ENCODE measurements around the gene SPATS2L.

Gene SPATS2L

GRCh38 chr2:200319548-200320337, 13.2 kb downstream of the SPATS2L start:
- no peak for TF ChIP-seq POLR2A (IDR thresholded peaks at IDR 0.05; ENCODE audit: extremely low read depth, insufficient read length)
- TF ChIP-seq, protein P1, sequence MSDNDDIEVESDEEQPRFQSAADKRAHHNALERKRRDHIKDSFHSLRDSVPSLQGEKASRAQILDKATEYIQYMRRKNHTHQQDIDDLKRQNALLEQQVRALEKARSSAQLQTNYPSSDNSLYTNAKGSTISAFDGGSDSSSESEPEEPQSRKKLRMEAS (IDR thresholded peaks at IDR 0.05; ENCODE audit: low read depth, low read length) = no peak
- TF ChIP-seq, protein P2, sequence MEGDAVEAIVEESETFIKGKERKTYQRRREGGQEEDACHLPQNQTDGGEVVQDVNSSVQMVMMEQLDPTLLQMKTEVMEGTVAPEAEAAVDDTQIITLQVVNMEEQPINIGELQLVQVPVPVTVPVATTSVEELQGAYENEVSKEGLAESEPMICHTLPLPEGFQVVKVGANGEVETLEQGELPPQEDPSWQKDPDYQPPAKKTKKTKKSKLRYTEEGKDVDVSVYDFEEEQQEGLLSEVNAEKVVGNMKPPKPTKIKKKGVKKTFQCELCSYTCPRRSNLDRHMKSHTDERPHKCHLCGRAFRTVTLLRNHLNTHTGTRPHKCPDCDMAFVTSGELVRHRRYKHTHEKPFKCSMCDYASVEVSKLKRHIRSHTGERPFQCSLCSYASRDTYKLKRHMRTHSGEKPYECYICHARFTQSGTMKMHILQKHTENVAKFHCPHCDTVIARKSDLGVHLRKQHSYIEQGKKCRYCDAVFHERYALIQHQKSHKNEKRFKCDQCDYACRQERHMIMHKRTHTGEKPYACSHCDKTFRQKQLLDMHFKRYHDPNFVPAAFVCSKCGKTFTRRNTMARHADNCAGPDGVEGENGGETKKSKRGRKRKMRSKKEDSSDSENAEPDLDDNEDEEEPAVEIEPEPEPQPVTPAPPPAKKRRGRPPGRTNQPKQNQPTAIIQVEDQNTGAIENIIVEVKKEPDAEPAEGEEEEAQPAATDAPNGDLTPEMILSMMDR (IDR thresholded peaks at IDR 0.05; ENCODE audit: low read depth, low read length) = no peak
- TF ChIP-seq MYC (IDR thresholded peaks at IDR 0.05; ENCODE audit: low read depth, low read length) = no peak
- no peak for DNase-seq (ENCODE audit: low read depth)
- no peak overlapping the region for H3K4me3 ChIP-seq (ENCODE audit: low read depth, low read length)

GRCh38 chr2:200320344-200320743, 13.9 kb downstream of the SPATS2L start:
- DNase-seq (ENCODE audit: low read depth) = no peak
- TF ChIP-seq, protein P1 (IDR thresholded peaks at IDR 0.05; ENCODE audit: low read depth, low read length) = no peak
- H3K4me3 ChIP-seq (ENCODE audit: low read depth, low read length) = no peak overlapping the region

DNA sequence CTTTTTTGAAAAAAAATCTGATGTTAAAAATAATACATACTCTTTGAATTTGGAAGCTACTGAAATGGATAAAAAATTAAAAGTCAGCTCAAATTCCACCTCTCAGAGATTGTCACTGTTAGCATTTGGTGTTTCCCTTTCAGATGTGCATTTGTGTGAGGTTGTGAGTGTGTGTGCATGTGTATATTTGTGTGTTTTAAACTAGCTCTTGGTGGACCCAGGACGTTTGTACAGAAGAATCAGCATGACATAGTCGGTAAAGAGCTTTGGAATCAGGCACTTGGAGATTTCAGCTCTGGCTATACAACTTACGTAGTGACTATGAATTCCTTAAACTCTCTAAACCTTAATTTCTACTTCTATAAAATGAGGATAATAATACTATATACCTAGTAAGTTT, 14.5 kb downstream of the SPATS2L start:
- H3K4me3 ChIP-seq (ENCODE audit: low read depth, low read length) = no peak overlapping the region
- DNase-seq (ENCODE audit: low read depth) = no peak
- TF ChIP-seq POLR2A (IDR thresholded peaks at IDR 0.05; ENCODE audit: extremely low read depth, insufficient read length) (no peak), MYC (IDR thresholded peaks at IDR 0.05; ENCODE audit: low read depth, low read length) (no peak)
- TF ChIP-seq, protein P1 (IDR thresholded peaks at IDR 0.05; ENCODE audit: low read depth, low read length) = no peak
- TF ChIP-seq, protein P2 (IDR thresholded peaks at IDR 0.05; ENCODE audit: low read depth, low read length) = no peak

- TF ChIP-seq, protein P2 (IDR thresholded peaks at IDR 0.05; ENCODE audit: low read depth, low read length) = no peak
- no peak for TF ChIP-seq MYC (IDR thresholded peaks at IDR 0.05; ENCODE audit: low read depth, low read length)
- TF ChIP-seq POLR2A (IDR thresholded peaks at IDR 0.05; ENCODE audit: extremely low read depth, insufficient read length) = no peak
- TF ChIP-seq, protein P1 (IDR thresholded peaks at IDR 0.05; ENCODE audit: low read depth, low read length) = no peak
- H3K4me3 ChIP-seq (ENCODE audit: low read depth, low read length) = no peak overlapping the region
- no peak for DNase-seq (ENCODE audit: low read depth)
Measured at GRCh38 chr2:200321780-200322534, 15.5 kb downstream of the SPATS2L start.

- H3K4me3 ChIP-seq (ENCODE audit: low read depth, low read length) = no peak overlapping the region
- DNase-seq (ENCODE audit: low read depth) = no peak
- no peak for TF ChIP-seq POLR2A (IDR thresholded peaks at IDR 0.05; ENCODE audit: extremely low read depth, insufficient read length)
- no peak for TF ChIP-seq MYC (IDR thresholded peaks at IDR 0.05; ENCODE audit: low read depth, low read length)
- TF ChIP-seq, protein P1 (IDR thresholded peaks at IDR 0.05; ENCODE audit: low read depth, low read length) = no peak
- TF ChIP-seq, protein P2 (IDR thresholded peaks at IDR 0.05; ENCODE audit: low read depth, low read length) = no peak
Measured at GRCh38 chr2:200322607-200323006, 16.1 kb downstream of the SPATS2L start.

DNA sequence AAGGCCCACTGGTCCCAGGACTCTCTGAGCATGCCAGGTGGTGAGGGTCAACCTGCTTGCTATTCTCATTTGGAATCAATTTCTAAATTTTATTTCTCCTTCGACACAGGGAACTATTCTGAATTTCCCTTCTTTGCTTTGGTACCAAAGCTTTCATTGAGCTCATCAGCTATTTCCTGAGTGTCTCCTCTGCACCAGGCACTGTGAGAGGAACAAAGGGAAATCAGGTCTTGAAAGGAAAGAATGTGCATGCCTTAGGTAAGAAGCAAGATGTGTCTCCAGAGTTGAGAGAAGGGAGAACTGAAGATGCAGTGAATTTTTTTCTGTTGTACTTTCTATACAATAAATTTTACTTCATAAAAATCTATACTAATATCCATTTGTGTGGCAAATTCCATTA, 17.9 kb downstream of the SPATS2L start:
- H3K4me3 ChIP-seq (ENCODE audit: low read depth, low read length) = no peak overlapping the region
- DNase-seq (ENCODE audit: low read depth) = no peak

More for the DNA sequence above, 17.9 kb downstream of the SPATS2L start:
- TF ChIP-seq, protein P1 (IDR thresholded peaks at IDR 0.05; ENCODE audit: low read depth, low read length) = no peak
